ENCODE measurements around the gene NOVA2.

The NOVA2 gene

GRCh38 chr19:45938733-45939319 lies 34.8 kb downstream of the NOVA2 start:
- TF ChIP-seq MAX (IDR thresholded peaks at IDR 0.05) (no peak), CREB1 (IDR thresholded peaks at IDR 0.05; ENCODE audit: low read depth) (no peak), REST (IDR thresholded peaks at IDR 0.05; ENCODE audit: low read depth) (no peak), TCF12 (IDR thresholded peaks at IDR 0.05; ENCODE audit: low read depth) (no peak), USF1 (IDR thresholded peaks at IDR 0.05) (no peak), FOXM1 (IDR thresholded peaks at IDR 0.05; ENCODE audit: borderline replicate concordance, low read depth) (no peak), RAD21 (IDR thresholded peaks at IDR 0.05; ENCODE audit: low read depth) (no peak), CEBPB (IDR thresholded peaks at IDR 0.05) (no peak), YY1 (IDR thresholded peaks at IDR 0.05; ENCODE audit: low read depth) (no peak), TAF1 (IDR thresholded peaks at IDR 0.05; ENCODE audit: low read depth) (no peak), EGR1 (IDR thresholded peaks at IDR 0.05) (no peak), EP300 (IDR thresholded peaks at IDR 0.05; ENCODE audit: borderline replicate concordance) (no peak)

GRCh38 chr19:45935267-45935666 lies 38.4 kb downstream of the NOVA2 start:
- no peak for TF ChIP-seq TCF12 (IDR thresholded peaks at IDR 0.05; ENCODE audit: low read depth)
- TF ChIP-seq REST (IDR thresholded peaks at IDR 0.05; ENCODE audit: low read depth): no peak
- no peak for TF ChIP-seq MAX (IDR thresholded peaks at IDR 0.05)
- no peak for TF ChIP-seq EGR1 (IDR thresholded peaks at IDR 0.05)
- no peak for TF ChIP-seq NFIC (IDR thresholded peaks at IDR 0.05)

- no peak for TF ChIP-seq USF1 (IDR thresholded peaks at IDR 0.05)
- no peak for TF ChIP-seq CEBPB (IDR thresholded peaks at IDR 0.05)
Measured at GRCh38 chr19:45934551-45935230, 39.0 kb downstream of the NOVA2 start.

- TF ChIP-seq REST (IDR thresholded peaks at IDR 0.05; ENCODE audit: low read depth): no peak
Measured at GRCh38 chr19:45933759-45934158, 39.9 kb downstream of the NOVA2 start.

- TF ChIP-seq USF1 (IDR thresholded peaks at IDR 0.05) (no peak), RAD21 (IDR thresholded peaks at IDR 0.05; ENCODE audit: low read depth) (no peak), MAX (IDR thresholded peaks at IDR 0.05) (no peak), EGR1 (IDR thresholded peaks at IDR 0.05) (no peak), CEBPB (IDR thresholded peaks at IDR 0.05) (no peak), NFIC (IDR thresholded peaks at IDR 0.05) (no peak), TEAD4 (IDR thresholded peaks at IDR 0.05) (no peak), YY1 (IDR thresholded peaks at IDR 0.05; ENCODE audit: low read depth) (no peak), EP300 (IDR thresholded peaks at IDR 0.05; ENCODE audit: borderline replicate concordance) (no peak), TAF1 (IDR thresholded peaks at IDR 0.05; ENCODE audit: low read depth) (no peak), FOXM1 (IDR thresholded peaks at IDR 0.05; ENCODE audit: borderline replicate concordance, low read depth) (no peak), CREB1 (IDR thresholded peaks at IDR 0.05; ENCODE audit: low read depth) (no peak), TCF12 (IDR thresholded peaks at IDR 0.05; ENCODE audit: low read depth) (no peak), ZBTB7A (IDR thresholded peaks at IDR 0.05; ENCODE audit: low read depth) (no peak), REST (IDR thresholded peaks at IDR 0.05; ENCODE audit: low read depth) (no peak)
Measured at GRCh38 chr19:45931055-45931454, 42.6 kb downstream of the NOVA2 start.

Measured in Ishikawa (cell line).